SHP77 treated with DMSO at 0.1 percent for 48 hours (cell line): ENCODE results near the gene ZNF23.

Source experiments
- DNase-seq: peaks from one replicate; lab custom pipeline; 2025; lab: John Stamatoyannopoulos, UW

ZNF23 gene

GRCh38 chr16:71426069-71426879, 35.8 kb downstream of the ZNF23 start:
- DNase-seq: no peak

- DNase-seq: no peak
Observed at GRCh38 chr16:71425746-71426068, 36.3 kb downstream of the ZNF23 start.

- DNase-seq: no peak
Observed at GRCh38 chr16:71424626-71425025, 37.4 kb downstream of the ZNF23 start.

GRCh38 chr16:71423865-71424264, 38.2 kb downstream of the ZNF23 start:
- DNase-seq: no peak

- no peak for DNase-seq
Observed at GRCh38 chr16:71423016-71423415, 39.0 kb downstream of the ZNF23 start.

- DNase-seq: no peak
Observed at GRCh38 chr16:71421911-71422310, 40.1 kb downstream of the ZNF23 start.

- no peak for DNase-seq
Observed at GRCh38 chr16:71414038-71414437, 48.0 kb downstream of the ZNF23 start.

GRCh38 chr16:71413341-71413740, 48.7 kb downstream of the ZNF23 start:
- DNase-seq: no peak

GRCh38 chr16:71412270-71413160, 49.5 kb downstream of the ZNF23 start:
- peak; percentile 38 for DNase-seq

GRCh38 chr16:71410146-71410545, 51.9 kb downstream of the ZNF23 start:
- no peak for DNase-seq

- DNase-seq: no peak
Observed at GRCh38 chr16:71409011-71409775, 52.9 kb downstream of the ZNF23 start.

GRCh38 chr16:71408536-71408935, 53.5 kb downstream of the ZNF23 start:
- DNase-seq: no peak

- no peak for DNase-seq
Observed at GRCh38 chr16:71407731-71408130, 54.3 kb downstream of the ZNF23 start.

GRCh38 chr16:71406724-71407123, 55.3 kb downstream of the ZNF23 start:
- no peak for DNase-seq

GRCh38 chr16:71406316-71406715, 55.7 kb downstream of the ZNF23 start:
- no peak for DNase-seq

GRCh38 chr16:71404364-71404763, 57.7 kb downstream of the ZNF23 start:
- no peak for DNase-seq

- no peak for DNase-seq
Observed at GRCh38 chr16:71402674-71403073, 59.4 kb downstream of the ZNF23 start.

- no peak for DNase-seq
Observed at GRCh38 chr16:71402007-71402406, 60.0 kb downstream of the ZNF23 start.

GRCh38 chr16:71399801-71400563, 62.1 kb downstream of the ZNF23 start:
- DNase-seq: no peak
